Measurements from ENCODE around the gene GALNTL6. TPM values are rescaled to one million over a fixed set of nuclear protein-coding genes. Genes with fewer than 3 reads are reported as not detected.

GALNTL6 gene
- total and polyA plus RNA-seq, 9 of the 15 experiments (the other 6 are each of a cell fraction or from before 2014, with no cell fraction given), result 0.18 to 0.50 (median 0.29) TPM

DNA sequence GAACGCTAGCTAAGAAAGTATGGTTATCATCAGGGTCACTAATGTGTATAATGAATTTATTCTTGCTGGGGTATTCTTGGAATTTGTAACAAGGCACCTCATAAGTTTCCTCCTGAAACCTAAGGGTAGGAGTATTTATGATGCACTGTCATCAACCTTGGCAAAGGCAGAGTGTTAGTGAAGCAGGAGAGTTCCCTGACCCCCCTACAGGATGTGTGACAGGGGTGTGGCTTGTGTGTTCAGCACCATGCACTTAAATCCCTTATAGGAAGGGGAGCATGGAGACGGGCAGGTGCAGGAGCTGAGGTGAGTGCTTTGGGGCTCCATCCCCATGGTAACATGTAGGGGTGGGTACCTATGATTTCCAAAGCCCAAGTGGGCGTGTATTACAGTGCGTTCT lies 237.7 kb downstream of the GALNTL6 start:
- POLR2A ChIA-PET, result no interaction called here

More for the DNA sequence above, 237.7 kb downstream of the GALNTL6 start:
- TF ChIP-seq SAP30 (IDR thresholded peaks at IDR 0.05; ENCODE audit: borderline replicate concordance, insufficient read depth, low read depth, low read length, poor library complexity, severe bottlenecking) (no peak), ZKSCAN3 (CRISPR knock-in tag; IDR thresholded peaks at IDR 0.05) (no peak), PHF8 (IDR thresholded peaks at IDR 0.05; ENCODE audit: borderline replicate concordance, low read length) (no peak), ZNF668 (CRISPR knock-in tag; IDR thresholded peaks at IDR 0.05) (no peak), PTTG1 (tag; IDR thresholded peaks at IDR 0.05; ENCODE audit: low read depth) (no peak), ZNF766 (CRISPR knock-in tag; conservative IDR thresholded peaks at IDR 0.05) (no peak), CHD4 (IDR thresholded peaks at IDR 0.05; ENCODE audit: insufficient read depth, insufficient replicate concordance, low read depth, low read length, poor library complexity, severe bottlenecking) (no peak), PTBP1 (IDR thresholded peaks at IDR 0.05; ENCODE audit: low read depth, low read length) (no peak), WHSC1 (IDR thresholded peaks at IDR 0.05; ENCODE audit: low read length) (no peak), CHD2 (IDR thresholded peaks at IDR 0.05; ENCODE audit: low read depth, low read length) (no peak), SMAD1 (IDR thresholded peaks at IDR 0.05; ENCODE audit: low read depth, low read length, partially characterized antibody) (no peak)
- TF ChIP-seq, protein P1, sequence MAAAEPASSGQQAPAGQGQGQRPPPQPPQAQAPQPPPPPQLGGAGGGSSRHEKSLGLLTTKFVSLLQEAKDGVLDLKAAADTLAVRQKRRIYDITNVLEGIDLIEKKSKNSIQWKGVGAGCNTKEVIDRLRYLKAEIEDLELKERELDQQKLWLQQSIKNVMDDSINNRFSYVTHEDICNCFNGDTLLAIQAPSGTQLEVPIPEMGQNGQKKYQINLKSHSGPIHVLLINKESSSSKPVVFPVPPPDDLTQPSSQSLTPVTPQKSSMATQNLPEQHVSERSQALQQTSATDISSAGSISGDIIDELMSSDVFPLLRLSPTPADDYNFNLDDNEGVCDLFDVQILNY (CRISPR knock-in tag; IDR thresholded peaks at IDR 0.05), result no peak
- TF ChIP-seq, protein P2, sequence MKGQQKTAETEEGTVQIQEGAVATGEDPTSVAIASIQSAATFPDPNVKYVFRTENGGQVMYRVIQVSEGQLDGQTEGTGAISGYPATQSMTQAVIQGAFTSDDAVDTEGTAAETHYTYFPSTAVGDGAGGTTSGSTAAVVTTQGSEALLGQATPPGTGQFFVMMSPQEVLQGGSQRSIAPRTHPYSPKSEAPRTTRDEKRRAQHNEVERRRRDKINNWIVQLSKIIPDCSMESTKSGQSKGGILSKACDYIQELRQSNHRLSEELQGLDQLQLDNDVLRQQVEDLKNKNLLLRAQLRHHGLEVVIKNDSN (CRISPR knock-in tag; IDR thresholded peaks at IDR 0.05), result no peak
- TF ChIP-seq, protein P3, sequence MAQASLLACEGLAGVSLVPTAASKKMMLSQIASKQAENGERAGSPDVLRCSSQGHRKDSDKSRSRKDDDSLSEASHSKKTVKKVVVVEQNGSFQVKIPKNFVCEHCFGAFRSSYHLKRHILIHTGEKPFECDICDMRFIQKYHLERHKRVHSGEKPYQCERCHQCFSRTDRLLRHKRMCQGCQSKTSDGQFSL (CRISPR knock-in tag; IDR thresholded peaks at IDR 0.05), result no peak
- TF ChIP-seq, protein P3 (tag; IDR thresholded peaks at IDR 0.05), result no peak
- TF ChIP-seq, protein P4, sequence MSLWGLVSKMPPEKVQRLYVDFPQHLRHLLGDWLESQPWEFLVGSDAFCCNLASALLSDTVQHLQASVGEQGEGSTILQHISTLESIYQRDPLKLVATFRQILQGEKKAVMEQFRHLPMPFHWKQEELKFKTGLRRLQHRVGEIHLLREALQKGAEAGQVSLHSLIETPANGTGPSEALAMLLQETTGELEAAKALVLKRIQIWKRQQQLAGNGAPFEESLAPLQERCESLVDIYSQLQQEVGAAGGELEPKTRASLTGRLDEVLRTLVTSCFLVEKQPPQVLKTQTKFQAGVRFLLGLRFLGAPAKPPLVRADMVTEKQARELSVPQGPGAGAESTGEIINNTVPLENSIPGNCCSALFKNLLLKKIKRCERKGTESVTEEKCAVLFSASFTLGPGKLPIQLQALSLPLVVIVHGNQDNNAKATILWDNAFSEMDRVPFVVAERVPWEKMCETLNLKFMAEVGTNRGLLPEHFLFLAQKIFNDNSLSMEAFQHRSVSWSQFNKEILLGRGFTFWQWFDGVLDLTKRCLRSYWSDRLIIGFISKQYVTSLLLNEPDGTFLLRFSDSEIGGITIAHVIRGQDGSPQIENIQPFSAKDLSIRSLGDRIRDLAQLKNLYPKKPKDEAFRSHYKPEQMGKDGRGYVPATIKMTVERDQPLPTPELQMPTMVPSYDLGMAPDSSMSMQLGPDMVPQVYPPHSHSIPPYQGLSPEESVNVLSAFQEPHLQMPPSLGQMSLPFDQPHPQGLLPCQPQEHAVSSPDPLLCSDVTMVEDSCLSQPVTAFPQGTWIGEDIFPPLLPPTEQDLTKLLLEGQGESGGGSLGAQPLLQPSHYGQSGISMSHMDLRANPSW (CRISPR knock-in tag; IDR thresholded peaks at IDR 0.05), result no peak
- Histone ChIP-seq H4K20me1 (replicated peaks; ENCODE audit: control insufficient read depth, insufficient read depth, low read length) (no peaks in the 10 kb centered on the region), H3K4me1 (replicated peaks in 1 of 2; ENCODE audit: control insufficient read depth in 2 of 2, insufficient read depth in 2 of 2, low read length in 2 of 2) (no peaks in the 10 kb centered on the region), H3K4me2 (ENCODE audit: insufficient read depth, low read length) (no peak overlapping the region), H3K9me1 (ENCODE audit: control insufficient read depth, insufficient read depth, low read length) (no peaks in the 10 kb centered on the region), H3K4me3 (no peak overlapping the region), H3K79me2 (ENCODE audit: control insufficient read depth, insufficient read depth, low read length) (no peaks in the 10 kb centered on the region), H3K36me3 (ENCODE audit: control insufficient read depth, insufficient read depth, low read length) (no peaks in the 10 kb centered on the region), H3K27ac (ENCODE audit: extremely low read depth, low read depth, low read length) (no peak overlapping the region), H3K27me3 (ENCODE audit: control insufficient read depth in 2 of 2, insufficient read depth in 2 of 2, low read length in 2 of 2) (no peaks in the 10 kb centered on the region), H3K9ac (ENCODE audit: insufficient read depth in 1 of 2, low read depth in 2 of 2, low read length in 2 of 2) (no peak overlapping the region), H3K9me3 (replicated peaks; ENCODE audit: control insufficient read depth, insufficient read depth, low read depth, low read length) (no peaks in the 10 kb centered on the region), H2AFZ (ENCODE audit: low read depth, low read length) (no peak overlapping the region)
- DNase-seq (ENCODE audit: extremely low read depth in 1 of 4, low spot score in 3 of 4) (no peak), ATAC-seq (peak; percentile 47), FAIRE-seq (no peak)
- CTCF ChIA-PET (ENCODE audit: low intra/inter-chr PET ratio), result no interaction called here
- in situ Hi-C loops (cut with MboI), result no loop called here
- BruUV-seq (replicated peaks), result no TSS peak
- intact Hi-C loops (cut with micrococcal nuclease), result loop anchor here (5.0 kb wide), 1 partner anchor 91 kb away; no protein-coding TSS in a partner anchor
- 36% methylated on average over 4 of the region's 4 CpGs for WGBS (ENCODE audit: insufficient coverage, low coverage, missing lambda C conversion rate)

Data from K562 (cell line).